IPS-15b (cell line): ENCODE measurements around the gene GINM1.
A peak's percentile ranks its signal among the peaks of the same experiment; 100 is the strongest.

ENCODE experiments used
- H3K27me3 ChIP-seq: one replicate; pipeline ENCODE4 v1.6.1; 2013; ENCODE audit warnings: low read length; ENCODE audit not compliant: control insufficient read depth, insufficient read depth
- H3K36me3 ChIP-seq: one replicate; pipeline ENCODE4 v1.6.1; 2013; ENCODE audit warnings: low read length; ENCODE audit not compliant: control insufficient read depth, insufficient read depth
- H3K4me1 ChIP-seq: one replicate; pipeline ENCODE4 v1.6.1; 2013; ENCODE audit warnings: mild to moderate bottlenecking, low read length; ENCODE audit not compliant: control insufficient read depth, insufficient read depth
- H3K4me3 ChIP-seq: one replicate; pipeline ENCODE4 v1.5.1; 2013; ENCODE audit warnings: low read depth, low read length
- H3K9ac ChIP-seq: one replicate; pipeline ENCODE4 v1.6.1; 2013; ENCODE audit warnings: low read depth, mild to moderate bottlenecking, low read length
- H3K9me3 ChIP-seq: one replicate; pipeline ENCODE4 v1.6.1; 2013; ENCODE audit warnings: mild to moderate bottlenecking, low read length; ENCODE audit not compliant: control insufficient read depth, insufficient read depth

Gene GINM1

GRCh38 chr6:149565527-149566409 is at the start of gene GINM1:
GINM1 (plus strand) TSS chr6:149566375; CDS start chr6:149566415, 40 bp downstream.
- H3K27me3 ChIP-seq: peaks cover 3% of the 10 kb centered on the region
- peak within 1 kb of the TSS; percentile 79 for H3K9ac ChIP-seq
- H3K4me3 ChIP-seq: peak within 1 kb of the TSS; percentile 95
- H3K9me3 ChIP-seq: no peaks in the 10 kb centered on the region
- no peaks in the 10 kb centered on the region for H3K4me1 ChIP-seq
- H3K36me3 ChIP-seq: no peaks in the 10 kb centered on the region

- Histone ChIP-seq H3K9ac (no peak overlapping the region), H3K36me3 (peaks cover 15% of the 10 kb centered on the region), H3K9me3 (no peaks in the 10 kb centered on the region), H3K27me3 (no peaks in the 10 kb centered on the region), H3K4me1 (no peaks in the 10 kb centered on the region), H3K4me3 (no peak overlapping the region)
Measured at GRCh38 chr6:149529650-149530049, 36.5 kb upstream of the GINM1 start.

GRCh38 chr6:149534742-149535141 is 31.4 kb upstream of the GINM1 start:
- peaks cover 9% of the 10 kb centered on the region for H3K36me3 ChIP-seq
- H3K27me3 ChIP-seq: no peaks in the 10 kb centered on the region
- no peak overlapping the region for H3K4me3 ChIP-seq
- H3K4me1 ChIP-seq: no peaks in the 10 kb centered on the region
- H3K9me3 ChIP-seq: no peaks in the 10 kb centered on the region
- no peak overlapping the region for H3K9ac ChIP-seq

DNA sequence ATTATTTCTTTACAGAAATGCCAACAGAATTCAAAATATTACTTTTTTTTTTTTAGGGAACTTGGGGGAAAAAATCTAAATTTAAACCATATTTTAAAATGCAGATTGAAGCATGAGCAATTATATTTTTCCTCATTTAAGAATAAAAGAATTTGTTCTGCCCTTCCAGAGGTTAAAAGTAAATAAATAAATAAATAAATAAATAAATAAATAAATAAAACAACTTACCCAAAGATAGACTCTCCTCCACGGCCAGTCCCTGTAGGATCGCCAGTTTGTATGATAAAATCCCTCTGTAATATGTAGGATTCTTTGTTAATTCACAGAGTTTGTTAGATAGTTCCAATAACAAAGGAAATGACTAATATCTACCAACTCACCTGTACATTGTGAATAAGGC is 25.0 kb upstream of the GINM1 start:
- Histone ChIP-seq H3K9me3 (no peaks in the 10 kb centered on the region), H3K27me3 (no peaks in the 10 kb centered on the region), H3K36me3 (peaks cover 4% of the 10 kb centered on the region), H3K4me3 (no peak overlapping the region), H3K9ac (no peak overlapping the region), H3K4me1 (no peaks in the 10 kb centered on the region)

DNA sequence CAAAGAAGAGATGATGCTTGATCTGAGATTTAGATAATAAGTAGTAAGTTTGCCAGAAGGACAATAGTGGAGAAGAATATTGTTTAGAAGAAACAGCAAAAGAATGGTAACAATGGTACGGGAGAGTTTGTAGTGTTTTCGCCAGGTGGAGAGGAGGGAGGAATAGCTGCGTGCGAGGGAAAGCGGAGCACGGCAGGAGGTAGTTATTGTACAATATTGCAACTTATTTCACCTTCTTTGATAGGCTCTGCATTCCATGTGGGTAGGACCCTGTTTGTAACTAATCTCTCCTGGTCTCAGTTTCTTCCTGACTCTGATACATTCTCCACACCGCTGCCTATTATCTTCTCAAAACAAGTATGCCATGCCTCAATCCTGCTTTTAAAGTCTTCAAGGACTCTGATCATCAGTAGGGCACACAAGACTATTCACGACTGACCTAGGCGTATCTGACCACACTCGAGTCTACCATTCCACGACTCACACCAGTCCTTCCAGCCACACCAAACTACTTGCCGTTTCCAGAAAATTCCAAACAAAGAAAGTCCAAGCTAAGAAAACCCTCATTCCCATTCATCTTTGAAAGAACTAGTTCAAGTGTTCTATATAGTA is 21.4 kb upstream of the GINM1 start:
- Histone ChIP-seq H3K9me3 (no peaks in the 10 kb centered on the region), H3K36me3 (peaks cover 4% of the 10 kb centered on the region), H3K27me3 (no peaks in the 10 kb centered on the region), H3K9ac (peak overlapping the region; percentile 80), H3K4me1 (no peaks in the 10 kb centered on the region), H3K4me3 (peak overlapping the region; percentile 90)

GRCh38 chr6:149545258-149545753 is 20.9 kb upstream of the GINM1 start:
- H3K9ac ChIP-seq: peak overlapping the region; percentile 80
- H3K9me3 ChIP-seq: no peaks in the 10 kb centered on the region
- peaks cover 4% of the 10 kb centered on the region for H3K36me3 ChIP-seq
- H3K4me3 ChIP-seq: peak overlapping the region; percentile 90
- H3K27me3 ChIP-seq: no peaks in the 10 kb centered on the region
- H3K4me1 ChIP-seq: no peaks in the 10 kb centered on the region

DNA sequence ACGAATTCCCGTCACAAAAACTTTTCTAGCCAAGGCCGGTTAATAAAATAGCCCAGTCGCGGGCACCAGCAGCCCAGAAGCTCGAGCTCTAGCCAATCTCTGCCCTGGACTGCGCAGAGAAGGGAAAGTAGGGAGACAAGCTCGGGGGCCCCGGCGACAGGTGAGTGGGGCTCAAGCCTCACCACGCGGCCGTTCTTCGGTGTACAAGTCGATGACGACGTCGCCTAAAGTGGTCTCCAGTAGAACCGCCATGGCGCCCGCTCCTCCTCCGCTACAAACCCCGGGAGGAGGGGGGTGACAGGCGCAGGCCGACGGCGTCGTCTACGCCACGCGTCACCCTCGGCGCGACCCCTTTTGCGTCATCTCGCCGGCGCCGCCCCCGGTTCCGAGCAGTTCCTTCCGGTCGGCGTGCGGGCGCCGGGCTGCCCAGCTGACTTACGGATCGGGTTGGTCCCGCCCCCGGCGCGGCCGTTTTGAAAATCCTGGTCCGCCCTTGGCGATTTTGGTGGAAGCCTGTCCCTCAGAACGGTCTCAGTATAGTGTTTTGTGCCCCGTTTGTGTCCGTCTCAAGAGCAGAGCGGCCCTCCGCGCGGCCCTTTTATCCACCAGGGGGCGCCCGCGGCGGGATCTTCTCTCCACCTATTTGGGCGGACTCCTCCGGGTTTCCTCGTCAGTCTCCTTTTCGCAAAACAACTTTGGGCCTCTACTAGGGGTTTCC is 20.3 kb upstream of the GINM1 start, which contains the start of gene PPIL4:
PPIL4 (minus strand) TSS at position 290 of the 718 bp plus-strand sequence; CDS start at position 252, 38 bp downstream.
- Histone ChIP-seq H3K27me3 (no peaks in the 10 kb centered on the region), H3K9me3 (no peaks in the 10 kb centered on the region), H3K4me1 (no peaks in the 10 kb centered on the region), H3K4me3 (peak within 1 kb of the TSS; percentile 90), H3K36me3 (peaks cover 4% of the 10 kb centered on the region), H3K9ac (peak within 1 kb of the TSS; percentile 89)

DNA sequence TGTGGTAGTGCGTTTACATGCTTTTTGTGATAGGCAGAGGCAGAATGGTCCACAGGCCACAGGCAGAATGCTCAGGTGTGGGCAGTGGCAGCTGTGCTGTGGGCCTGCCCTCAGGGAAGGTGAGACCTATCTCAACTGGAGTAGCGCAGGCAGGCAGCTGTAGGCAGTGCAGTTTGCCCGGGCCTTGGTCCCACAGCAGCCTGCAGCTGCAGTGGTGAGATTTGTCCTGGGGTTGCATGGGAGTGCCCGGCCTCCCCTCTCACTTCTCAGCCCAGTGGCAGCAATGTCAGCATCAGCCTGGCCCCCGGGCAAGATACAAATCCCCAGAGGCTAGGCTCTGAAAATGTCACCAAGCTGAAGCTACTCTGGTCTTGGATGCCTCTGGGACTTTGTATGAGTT is 14.3 kb upstream of the GINM1 start:
- Histone ChIP-seq H3K9ac (no peak overlapping the region), H3K4me1 (no peaks in the 10 kb centered on the region), H3K4me3 (no peak overlapping the region), H3K9me3 (no peaks in the 10 kb centered on the region), H3K27me3 (no peaks in the 10 kb centered on the region), H3K36me3 (no peaks in the 10 kb centered on the region)

DNA sequence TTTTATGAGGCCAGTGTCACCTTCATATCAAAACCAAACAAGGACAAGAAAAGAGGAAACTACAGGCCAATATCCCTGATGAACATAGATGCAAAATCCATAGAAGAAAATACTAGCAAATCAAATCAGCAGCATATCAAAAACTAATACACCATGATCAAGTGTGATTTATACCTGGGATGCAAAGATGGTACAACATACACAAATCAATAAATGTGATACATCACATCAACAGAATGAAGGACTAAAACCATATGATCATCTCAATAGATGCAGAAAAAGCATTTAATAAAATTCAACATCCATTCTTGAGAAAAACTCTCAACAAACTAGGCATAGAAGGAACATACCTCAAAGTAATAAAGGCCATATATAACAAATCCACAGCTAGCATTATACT is 8.1 kb upstream of the GINM1 start:
- no peaks in the 10 kb centered on the region for H3K27me3 ChIP-seq
- no peak overlapping the region for H3K4me3 ChIP-seq
- no peak overlapping the region for H3K9ac ChIP-seq
- H3K36me3 ChIP-seq: no peaks in the 10 kb centered on the region
- H3K4me1 ChIP-seq: no peaks in the 10 kb centered on the region
- no peaks in the 10 kb centered on the region for H3K9me3 ChIP-seq

DNA sequence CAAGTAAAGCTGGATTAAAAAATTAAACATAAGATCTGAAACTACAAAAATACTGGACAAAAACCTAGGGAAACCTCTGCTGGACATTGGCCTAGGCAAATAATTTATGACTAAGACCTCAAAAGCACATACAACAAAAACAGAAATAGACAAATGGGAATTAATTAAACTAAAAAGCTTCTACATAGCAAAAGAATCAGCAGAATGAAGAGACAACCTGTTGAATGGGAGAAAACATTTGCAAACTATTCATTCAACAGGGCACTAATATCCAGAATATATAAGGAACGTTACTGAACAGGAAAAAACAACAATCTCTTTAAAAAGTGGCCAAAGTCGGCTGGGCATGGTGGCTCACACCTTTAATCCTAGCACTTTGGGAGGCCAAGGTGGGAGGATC is 6.8 kb upstream of the GINM1 start:
- Histone ChIP-seq H3K27me3 (peaks cover 3% of the 10 kb centered on the region), H3K9me3 (no peaks in the 10 kb centered on the region), H3K4me3 (no peak overlapping the region), H3K4me1 (no peaks in the 10 kb centered on the region), H3K9ac (no peak overlapping the region), H3K36me3 (no peaks in the 10 kb centered on the region)

GRCh38 chr6:149560736-149561135 is 5.4 kb upstream of the GINM1 start:
- Histone ChIP-seq H3K27me3 (peaks cover 3% of the 10 kb centered on the region), H3K9me3 (no peaks in the 10 kb centered on the region), H3K4me3 (no peak overlapping the region), H3K36me3 (no peaks in the 10 kb centered on the region), H3K9ac (no peak overlapping the region), H3K4me1 (no peaks in the 10 kb centered on the region)
